GM21723 (cell line): ENCODE measurements around the gene TMEM273.

Experiments used
- ATAC-seq: cut with Tn5 transposase; IDR thresholded peaks from one replicate; pipeline ENCODE4 v1.9.1; 2021; ENCODE audit warnings: mild to moderate bottlenecking, moderate library complexity; ENCODE audit not compliant: unreplicated experiment

Gene TMEM273

DNA sequence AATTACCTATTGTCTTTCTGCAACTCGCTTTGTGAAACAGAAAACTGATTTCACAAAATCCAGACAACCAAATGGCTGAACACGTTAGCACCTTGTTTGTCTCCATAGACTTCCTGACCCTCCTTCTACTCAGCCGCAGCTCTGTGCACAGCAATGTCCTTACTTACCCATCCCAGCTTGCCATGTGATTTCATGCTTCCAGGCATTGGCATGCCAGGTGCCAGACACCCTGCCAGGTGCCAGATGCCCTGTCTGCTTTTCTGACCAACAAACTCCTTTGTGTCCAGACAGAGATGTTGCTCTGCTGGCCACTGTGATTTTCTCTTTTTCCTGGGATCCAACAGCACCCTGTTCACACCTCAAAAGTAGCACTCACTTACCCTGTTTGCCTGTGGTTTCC is 38.3 kb downstream of the TMEM273 start:
- no peak for ATAC-seq

DNA sequence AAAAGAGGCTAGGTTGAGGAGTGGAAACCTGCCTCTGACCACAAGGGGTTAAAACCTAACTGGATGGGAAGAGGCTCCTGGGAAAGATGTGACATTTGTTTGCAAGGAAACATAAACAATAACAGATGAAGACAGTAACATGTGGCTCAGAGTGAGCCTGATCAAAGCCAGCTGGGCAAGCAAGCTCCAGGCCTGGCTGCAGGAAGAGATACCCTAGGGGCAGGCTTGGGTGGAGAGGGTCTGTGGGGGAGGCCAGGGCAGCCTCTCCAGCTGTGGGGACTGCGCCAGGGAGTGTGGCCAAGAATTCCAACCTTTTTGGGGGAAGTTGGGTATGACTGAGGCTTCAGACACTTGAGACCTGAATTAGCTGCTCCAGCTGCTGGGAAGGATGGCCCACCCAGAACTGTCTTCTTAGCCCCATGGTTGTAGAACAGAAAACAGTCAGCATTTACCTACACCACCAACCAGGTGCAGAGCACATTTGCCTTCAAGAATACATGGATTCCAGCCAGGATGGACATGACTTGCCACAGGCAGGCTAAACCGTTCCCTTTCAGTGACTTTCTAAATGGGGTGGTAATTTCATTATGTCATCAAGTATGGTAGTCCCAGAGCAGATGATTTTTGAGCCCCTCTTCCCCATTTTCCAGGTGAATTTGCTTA is 44.0 kb downstream of the TMEM273 start:
- no peak for ATAC-seq

DNA sequence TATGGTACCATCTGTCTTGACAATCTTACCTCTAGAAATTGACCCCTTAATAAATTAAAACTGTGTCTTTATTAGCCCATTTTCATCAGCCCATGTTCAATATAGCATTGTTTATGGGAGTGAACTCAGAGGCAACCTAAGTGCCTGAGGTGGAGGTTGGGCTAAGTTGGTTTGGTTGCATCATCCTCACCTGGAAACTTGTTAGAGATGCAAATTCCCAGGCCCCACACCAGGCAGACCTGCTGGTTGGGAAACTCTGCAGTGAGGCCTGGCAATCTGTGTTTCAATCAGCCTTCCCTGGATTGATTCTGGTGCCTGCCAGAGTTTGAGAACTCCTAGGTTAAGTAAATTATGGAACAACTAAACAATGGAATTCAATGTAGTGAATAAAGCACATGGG is 44.9 kb downstream of the TMEM273 start:
- ATAC-seq = no peak

DNA sequence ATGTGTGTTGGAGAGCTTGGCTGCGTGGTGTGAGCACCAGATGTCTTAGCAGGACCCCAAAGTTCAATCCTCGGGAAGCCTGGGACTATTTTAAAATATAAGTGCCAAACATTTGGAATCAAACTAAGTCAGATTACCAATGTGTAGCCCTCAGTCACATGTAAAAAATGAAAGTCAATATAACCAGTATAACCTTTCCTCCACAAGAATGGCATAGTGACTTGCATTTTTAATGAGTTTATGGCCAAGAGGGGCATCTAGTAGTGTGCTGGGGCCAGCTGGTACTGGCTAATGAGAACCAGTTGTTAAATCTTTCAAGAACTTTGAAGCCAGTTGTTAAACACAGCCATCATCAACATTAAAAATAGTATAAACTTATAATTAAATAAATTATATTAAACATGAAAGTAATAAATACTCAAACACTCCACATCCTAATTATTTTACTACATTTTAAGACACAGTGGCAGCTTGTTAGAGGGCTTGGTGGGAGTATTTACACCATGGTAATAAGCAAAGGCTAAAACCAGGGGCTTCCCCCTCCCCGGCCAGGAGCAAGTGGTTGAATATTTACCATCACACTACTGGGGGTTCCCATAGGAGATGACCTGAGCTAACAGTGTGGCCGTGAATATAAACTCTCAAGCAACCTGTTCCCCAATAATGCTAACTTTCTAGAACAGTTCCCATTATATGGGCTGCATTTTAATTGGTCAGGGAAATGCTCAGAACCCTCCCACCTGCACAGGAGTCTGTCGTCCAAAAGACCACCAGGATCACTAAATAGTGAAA is 46.5 kb downstream of the TMEM273 start:
- ATAC-seq = no peak

DNA sequence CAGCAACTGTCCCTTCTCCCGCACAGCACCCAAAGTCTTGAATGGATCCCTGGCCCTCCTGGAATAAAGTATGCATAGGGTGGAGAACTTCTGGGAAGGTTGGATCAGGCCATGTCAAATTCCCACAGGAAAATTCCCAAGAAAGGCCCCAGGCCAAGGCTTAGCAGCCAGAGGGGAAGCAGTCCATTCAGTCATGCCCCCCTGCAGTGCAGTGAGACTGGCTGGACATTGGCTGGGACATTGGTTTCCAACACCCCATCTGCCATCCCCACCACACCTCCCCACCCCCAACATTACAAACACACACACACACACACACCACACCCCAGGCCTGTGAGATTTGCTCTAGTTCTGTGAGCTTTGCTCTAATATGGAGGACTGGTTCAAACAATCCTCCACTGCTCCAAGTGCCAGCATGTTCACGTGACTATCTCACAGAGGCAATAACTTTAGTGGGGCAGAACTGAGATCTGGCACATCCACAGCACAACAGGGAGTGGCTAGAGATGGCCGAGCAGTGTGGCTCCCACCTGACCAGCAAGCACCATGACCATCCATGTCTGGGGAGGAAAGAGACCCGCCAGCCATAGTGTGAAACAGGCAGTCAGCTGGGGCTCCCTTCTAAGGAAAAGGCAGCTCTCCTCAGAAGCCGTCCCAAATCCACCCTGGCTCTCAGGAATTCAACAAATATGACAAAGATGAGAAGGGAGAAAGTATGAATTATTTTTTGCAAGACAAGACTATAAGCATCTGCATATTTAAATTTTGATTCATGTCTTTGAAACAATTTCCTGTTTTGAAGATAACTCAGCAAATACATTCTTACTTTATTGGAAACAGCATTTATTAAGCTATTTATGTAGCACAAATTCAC is 47.6 kb downstream of the TMEM273 start:
- no peak for ATAC-seq

DNA sequence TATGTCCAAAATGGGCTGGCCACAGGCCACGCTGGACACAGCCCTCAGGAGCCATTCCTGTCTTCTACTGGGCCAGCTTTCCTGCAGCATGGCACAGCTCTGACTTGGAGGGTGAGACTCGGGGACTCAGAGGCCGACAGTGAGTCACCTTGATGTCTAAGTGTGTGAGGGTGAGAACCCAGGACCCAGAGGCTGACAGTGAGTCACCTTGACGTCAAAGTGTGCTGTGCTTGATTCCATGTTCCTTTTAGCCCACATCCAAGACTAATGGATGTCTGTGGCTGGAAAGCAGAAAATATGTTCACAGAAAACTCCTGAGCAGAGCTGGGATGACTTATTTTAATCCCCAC is 48.4 kb downstream of the TMEM273 start:
- ATAC-seq = no peak

DNA sequence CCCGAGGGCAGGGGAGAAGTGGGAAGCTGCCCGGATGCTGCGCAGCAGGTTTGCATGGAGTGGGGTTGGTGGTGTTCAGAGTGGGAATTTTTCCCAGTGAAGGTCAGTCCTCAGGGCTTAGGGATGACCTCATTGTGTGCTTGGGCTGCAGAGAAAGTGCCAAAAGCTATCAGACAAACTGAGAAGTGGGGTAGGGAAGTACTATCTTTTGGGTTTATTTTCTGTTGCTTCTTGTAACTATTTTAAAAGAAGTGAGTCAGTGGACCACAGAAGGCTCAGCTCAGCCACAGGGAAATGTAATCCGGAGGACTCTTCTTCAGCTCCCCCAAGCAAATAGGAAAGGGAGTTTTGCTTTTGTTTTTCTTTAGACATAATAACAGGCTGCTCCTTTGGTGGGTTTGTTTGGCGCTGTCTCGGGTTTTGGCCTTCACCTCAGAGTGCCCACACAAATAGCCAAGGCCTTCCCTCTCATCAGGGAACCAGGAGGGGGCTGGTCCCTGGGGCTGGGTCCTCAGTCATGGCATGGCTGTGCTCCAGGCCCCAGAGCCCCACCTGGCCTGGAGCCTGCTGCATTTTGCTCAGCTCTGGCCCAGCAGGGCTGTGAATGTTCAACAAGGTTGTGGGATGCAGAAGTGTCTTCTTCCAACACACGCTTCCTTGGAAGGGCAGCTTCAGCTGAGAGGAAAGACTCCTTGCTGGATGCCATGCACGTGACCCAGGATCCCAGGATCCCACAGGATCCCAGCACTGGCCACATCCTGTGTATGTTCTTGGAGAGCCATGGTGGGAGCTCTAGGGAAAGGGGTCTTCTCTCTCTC is 49.0 kb downstream of the TMEM273 start:
- ATAC-seq = no peak

DNA sequence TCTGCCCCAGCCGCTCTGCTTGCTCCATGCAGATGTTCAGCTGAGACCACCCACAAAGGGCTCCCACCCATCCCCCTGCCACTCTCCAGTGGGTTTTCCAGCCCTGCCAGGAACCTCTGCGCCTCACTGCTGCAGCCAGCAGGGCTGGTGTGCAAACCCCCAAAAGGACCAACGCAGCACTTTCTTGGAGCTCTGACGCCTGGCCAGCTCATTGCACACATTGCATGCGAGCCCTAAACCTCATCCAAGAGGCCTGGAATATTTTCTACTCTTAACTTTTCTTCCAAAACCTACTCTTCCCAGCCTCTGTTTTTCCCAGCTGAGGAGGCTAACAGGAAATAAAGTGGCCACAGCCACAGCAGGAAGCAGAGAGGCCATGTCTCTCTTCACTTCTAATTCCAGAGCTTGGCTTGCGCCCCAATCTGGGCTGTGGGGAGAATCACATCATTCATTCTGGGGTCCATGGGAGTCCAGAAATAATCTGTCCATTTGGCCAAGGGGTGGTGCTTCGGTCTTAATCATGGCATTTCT is 49.8 kb downstream of the TMEM273 start:
- ATAC-seq = no peak

DNA sequence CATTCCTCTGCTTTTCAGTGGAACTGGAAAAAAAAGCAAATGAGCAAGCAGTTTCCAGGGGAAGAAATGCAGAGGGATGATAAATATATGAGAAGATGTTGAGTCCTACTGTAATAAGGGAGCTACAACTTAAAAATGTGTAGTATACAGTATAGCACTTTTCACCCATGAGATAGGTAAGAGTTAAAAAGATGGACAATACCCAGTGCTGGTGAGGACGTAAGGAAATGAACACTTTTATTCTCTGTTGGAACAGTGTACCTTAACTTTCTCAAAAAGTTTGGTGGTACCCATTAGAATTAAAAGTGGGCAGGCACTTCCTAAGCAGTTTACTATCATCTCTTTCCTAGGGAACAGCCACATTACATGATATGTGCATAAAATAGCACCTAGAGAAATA is 51.7 kb downstream of the TMEM273 start:
- ATAC-seq = no peak

DNA sequence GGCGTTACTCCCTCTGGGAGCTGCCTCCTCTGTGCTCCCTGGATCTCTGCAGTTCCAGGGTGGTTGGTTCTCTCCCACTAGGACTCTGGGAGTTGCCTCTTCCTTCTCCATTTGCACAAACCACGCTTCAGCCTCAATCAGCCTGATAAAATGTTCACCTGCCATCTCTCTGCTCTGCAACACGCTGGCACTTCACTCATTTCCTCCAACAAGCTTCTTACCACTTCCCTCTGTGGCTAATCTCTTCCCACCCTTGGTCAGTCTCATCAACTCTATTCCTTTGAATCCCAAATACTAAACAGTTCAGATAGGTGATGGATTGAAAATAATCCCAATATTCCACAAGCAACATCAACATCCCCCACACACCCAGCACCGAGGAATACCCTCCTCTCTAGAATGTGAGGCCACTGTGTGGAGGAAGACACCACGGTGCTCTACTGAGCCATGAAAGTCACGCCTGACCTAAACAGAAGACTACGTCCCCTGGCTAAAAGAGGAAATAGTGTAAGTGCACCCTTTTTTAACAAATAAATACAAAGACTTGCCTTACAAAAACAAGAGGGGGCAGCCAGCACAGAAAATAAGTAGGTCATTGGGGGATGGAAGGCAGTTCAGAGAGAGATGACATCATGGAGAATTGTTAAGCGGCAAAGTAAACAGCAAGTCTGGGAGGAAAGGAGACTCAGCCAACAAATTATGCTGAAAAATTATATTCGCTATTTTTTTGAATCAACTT is 52.4 kb downstream of the TMEM273 start:
- no peak for ATAC-seq

DNA sequence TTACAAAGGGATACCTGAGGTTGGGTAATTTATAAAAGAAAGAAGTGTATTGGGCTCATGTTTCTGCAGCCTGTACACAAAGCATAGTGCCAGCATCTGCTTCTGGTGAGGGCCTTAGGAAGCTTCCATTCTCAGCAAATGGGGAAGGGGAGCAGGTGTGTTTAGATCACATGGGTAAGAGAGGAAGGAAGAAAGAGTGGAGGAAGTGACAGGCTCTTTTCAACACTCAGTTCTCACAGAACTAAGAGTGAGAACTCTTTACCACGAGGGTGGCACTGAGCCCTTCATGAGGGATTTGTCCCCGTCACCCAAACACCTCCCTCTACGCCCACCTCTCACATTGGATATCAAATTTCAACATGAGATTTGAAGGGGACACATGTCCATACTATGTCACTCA is 53.9 kb downstream of the TMEM273 start:
- no peak for ATAC-seq

DNA sequence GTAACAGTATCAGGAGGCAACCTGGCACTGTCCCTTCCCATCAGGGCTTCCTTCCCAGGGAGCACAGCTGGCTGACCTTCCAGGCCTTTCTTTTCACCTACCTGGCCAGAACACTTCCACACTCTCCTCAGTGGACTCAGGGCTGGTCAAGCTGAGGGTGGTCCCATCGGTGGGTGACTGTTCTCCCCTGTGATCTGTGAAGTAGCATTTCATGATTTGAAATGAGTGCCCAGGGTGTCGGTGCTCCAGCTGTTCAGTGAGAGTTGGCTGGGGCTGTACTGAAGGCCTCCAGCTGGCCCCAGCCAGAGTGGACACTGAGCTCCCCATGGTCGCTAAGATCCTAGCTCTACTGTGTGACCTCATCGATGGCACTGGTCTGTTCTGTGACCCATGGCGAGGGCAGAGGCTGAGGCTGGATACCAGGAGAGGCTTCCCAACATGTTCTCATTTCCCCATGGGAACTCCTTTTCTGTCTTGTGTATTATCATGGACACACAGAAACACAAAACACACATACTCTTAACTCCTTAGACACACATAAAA is 54.4 kb downstream of the TMEM273 start, which contains the start of gene FAM170B:
Gene FAM170B (minus strand): TSS at position 316 of the 543 bp plus-strand sequence. CDS start 103 bp downstream, at position 213.
- ATAC-seq = no peak

DNA sequence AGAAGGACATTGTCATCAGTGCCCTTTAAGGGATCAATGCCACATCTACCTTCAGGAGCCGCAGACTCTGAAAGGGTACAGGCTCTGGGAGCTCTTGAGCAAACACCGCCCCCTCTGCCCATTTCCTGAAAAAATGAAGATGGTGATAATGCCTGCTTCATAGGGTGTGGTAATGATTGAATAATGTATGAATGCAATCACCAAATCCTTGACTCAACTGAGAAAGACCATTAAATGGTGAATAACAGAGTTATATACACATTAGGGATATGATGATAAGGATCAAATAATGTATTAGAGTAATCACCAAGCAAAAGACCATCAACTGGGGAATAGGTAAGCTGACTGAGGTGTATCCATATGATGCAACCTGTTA is 55.8 kb downstream of the TMEM273 start:
- no peak for ATAC-seq

DNA sequence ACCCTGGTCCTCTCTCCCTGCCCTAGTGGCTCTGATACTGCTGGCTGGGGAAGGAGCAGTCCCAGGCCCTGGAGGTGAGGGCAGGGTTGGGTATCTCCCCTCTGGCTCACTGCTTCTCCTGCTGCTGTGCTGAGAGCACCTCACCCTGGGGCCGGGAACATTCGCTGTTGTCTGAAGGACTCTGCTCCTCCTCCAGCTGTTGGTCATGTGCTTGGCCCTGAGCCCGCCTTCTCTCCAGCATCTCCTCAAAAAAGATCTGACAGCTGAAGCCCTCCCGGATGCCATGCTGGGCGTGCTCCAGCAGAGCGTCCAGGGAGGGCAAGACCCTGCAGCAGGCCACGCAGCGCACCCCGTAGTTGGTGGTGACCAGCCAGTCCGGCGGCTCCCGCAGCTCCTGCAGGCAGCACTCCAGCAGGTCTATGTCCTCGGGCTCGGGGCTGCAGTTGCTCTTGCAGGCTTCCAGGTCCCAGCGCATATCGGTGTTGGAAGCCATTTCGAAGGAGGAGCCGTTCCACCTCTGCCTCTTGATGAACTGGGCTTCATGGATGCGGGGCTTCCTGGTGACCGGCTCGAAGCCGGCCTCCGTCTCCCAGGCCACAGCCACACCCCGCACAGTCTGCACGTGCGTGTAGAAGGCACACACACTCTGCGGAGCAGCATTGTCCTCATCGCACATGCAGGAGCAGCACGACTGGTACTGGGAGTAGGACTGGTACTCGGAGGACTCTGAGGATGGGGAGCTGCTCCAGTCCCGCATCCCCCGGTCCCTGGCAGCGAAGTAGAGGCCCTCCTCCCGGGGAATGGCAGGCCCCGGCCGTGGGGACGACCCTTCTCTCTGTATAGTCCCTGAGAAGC is 56.5 kb downstream of the TMEM273 start:
- ATAC-seq = no peak

DNA sequence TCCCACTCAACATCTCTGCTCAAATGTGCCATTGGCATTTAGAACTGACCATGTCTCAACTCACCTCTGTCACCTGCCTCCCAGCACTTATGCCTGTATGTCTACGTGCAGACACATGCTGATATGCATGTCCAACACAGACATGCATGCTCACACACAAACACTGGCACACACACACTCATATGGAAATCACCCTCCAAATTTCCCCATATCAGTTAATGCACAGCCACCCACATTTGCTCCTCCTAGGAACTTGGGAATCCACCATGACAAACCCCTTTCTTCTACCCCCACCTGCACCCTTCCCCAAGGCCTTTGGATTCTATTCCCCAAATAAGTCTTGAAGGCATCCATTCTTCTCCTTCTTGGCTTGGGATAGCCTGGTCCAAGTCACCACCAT is 58.8 kb downstream of the TMEM273 start:
- ATAC-seq = no peak

DNA sequence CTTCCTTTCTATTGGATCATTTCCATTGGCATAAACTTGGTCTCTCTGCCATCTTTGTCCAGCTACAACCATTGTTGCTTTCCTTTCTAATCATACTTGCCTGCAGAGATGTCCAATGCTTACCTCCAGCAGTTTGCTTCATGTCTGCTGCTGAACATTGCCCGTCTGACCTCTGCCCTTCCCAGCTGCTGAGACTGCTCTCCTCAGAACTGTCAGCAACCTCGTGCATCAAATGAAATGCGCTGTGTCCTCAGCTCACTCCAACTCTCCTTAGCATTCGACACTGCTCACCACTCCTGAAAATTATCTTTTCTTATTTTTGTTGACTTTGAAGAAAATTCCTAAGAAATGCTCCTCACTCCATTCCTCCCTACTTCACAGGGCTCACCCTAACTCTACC is 59.3 kb downstream of the TMEM273 start:
- ATAC-seq = no peak

DNA sequence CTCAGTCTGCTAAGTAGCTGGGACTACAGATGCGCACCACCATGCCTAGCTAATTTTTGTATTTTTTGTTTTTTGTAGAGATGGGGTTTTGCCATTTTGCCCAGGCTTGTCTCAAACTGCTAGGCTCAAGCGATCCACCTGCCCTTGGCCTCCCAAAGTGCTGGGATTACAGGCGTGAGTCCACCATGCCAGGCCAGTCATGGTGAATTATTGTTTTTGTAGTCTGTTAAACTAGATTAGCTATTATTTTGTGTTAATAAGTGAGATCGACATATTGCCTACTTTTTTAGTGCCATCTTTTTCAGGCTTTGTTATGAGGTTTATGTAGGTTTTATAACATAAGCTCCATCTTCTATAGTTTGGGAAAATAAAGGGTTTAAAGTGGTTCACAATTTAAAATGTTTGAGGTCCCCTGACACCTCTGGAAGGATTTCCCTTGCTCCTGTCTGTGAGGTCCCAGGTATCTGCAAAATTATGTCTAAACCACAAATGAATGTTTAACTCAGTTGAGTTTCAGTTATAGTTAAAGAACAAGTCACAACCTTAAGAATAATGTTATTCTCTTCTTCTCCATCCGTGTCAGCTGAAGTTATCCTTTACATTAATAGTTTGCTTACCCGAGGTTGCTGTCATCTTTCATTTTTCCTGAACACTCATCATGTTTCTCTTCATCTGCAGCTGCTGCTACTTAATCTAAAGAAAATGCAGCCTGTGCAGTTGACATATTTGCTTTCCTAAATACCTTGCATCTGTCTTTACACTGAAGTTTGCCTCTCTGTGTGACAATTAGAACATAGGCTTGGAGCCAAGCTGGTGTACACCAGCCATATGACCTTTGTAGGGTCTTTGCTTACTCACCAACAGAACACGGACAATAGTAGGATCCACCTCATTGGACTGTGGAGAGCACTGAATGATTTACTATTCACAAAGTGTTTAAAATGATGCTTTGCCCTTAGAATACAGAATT is 63.9 kb downstream of the TMEM273 start:
- no peak for ATAC-seq

DNA sequence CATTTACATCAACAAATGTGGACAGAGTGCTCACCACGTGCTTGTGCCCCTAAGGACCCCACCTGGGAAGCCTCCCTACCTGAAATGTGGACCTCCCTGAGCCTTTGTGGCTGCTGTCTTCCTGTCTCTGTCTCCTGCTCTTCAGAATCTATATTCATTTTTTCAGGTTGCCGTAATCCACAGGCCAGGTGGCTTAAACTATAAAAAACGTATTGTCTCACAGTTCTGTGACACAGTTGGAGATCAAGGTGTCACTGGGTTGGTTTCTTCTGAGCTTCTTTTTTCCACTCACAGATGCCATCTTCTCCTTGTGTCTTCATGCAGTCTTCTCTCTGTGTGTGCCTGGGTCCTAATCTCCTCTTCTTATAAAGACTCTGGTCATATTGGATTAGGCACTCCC is 67.3 kb downstream of the TMEM273 start:
- ATAC-seq = no peak
